NT2/D1 (cell line): ENCODE results near the gene PIP5K1C.

Source experiments
- SUZ12 ChIP-seq: IDR thresholded peaks from 2 replicates; pipeline ENCODE4 v1.6.1; 2011; ENCODE audit not compliant: insufficient read length, insufficient read depth; ENCODE audit errors: extremely low read depth
- YY1 ChIP-seq: IDR thresholded peaks from 2 replicates; pipeline ENCODE4 v1.6.1; 2011; ENCODE audit not compliant: insufficient read length, insufficient read depth
- ZNF274 ChIP-seq: IDR thresholded peaks from 2 replicates; pipeline ENCODE4 v1.6.1; 2011; ENCODE audit warnings: mild to moderate bottlenecking, low read depth, low read length

GRCh38 chr19:3609779-3610719, 90.2 kb downstream of the PIP5K1C start:
- TF ChIP-seq ZNF274 (no peak), YY1 (no peak), SUZ12 (no peak)
